Measurements from ENCODE around the gene UBR3.
"Not testable (repeated sequence)": the region's sequence is repeated elsewhere in the genome, so short reads cannot be mapped to it uniquely, and the experiment has no call there.

The UBR3 gene, protein sequence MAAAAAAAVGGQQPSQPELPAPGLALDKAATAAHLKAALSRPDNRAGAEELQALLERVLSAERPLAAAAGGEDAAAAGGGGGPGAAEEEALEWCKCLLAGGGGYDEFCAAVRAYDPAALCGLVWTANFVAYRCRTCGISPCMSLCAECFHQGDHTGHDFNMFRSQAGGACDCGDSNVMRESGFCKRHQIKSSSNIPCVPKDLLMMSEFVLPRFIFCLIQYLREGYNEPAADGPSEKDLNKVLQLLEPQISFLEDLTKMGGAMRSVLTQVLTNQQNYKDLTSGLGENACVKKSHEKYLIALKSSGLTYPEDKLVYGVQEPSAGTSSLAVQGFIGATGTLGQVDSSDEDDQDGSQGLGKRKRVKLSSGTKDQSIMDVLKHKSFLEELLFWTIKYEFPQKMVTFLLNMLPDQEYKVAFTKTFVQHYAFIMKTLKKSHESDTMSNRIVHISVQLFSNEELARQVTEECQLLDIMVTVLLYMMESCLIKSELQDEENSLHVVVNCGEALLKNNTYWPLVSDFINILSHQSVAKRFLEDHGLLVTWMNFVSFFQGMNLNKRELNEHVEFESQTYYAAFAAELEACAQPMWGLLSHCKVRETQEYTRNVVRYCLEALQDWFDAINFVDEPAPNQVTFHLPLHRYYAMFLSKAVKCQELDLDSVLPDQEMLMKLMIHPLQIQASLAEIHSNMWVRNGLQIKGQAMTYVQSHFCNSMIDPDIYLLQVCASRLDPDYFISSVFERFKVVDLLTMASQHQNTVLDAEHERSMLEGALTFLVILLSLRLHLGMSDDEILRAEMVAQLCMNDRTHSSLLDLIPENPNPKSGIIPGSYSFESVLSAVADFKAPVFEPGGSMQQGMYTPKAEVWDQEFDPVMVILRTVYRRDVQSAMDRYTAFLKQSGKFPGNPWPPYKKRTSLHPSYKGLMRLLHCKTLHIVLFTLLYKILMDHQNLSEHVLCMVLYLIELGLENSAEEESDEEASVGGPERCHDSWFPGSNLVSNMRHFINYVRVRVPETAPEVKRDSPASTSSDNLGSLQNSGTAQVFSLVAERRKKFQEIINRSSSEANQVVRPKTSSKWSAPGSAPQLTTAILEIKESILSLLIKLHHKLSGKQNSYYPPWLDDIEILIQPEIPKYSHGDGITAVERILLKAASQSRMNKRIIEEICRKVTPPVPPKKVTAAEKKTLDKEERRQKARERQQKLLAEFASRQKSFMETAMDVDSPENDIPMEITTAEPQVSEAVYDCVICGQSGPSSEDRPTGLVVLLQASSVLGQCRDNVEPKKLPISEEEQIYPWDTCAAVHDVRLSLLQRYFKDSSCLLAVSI (N-terminal part only)

DNA sequence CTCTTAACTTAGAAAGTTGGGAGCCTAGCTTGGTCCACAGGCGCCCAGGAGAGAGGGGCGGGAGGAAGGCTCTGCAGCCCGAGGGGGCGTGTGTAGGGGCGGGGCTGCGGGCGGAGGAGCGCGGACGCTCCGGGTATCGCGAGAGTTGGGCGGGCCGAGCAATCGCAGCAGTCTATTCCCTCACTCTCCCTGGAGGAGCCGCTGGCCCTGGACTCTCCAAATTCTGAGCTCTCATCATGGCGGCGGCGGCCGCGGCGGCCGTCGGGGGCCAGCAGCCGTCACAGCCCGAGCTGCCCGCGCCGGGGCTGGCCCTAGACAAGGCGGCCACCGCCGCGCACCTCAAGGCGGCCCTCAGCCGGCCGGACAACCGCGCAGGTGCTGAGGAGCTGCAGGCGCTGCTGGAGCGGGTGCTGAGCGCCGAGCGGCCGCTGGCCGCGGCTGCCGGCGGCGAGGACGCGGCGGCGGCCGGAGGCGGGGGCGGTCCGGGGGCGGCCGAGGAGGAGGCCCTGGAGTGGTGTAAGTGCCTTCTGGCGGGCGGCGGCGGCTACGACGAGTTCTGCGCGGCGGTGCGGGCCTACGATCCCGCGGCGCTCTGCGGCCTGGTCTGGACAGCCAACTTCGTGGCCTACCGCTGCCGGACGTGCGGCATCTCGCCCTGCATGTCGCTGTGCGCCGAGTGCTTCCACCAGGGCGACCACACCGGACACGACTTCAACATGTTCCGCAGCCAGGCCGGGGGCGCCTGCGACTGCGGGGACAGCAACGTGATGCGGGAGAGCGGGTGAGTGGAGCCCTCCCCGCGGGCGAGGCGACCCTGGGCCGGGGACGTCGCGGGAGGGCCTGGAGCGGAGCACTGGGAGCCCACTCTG, at the start of gene UBR3:
UBR3 (plus strand) TSS at position 183 of the 869 bp plus-strand sequence; CDS start at position 237, 54 bp downstream.
- peak; percentile 59 for DNase-seq

DNA sequence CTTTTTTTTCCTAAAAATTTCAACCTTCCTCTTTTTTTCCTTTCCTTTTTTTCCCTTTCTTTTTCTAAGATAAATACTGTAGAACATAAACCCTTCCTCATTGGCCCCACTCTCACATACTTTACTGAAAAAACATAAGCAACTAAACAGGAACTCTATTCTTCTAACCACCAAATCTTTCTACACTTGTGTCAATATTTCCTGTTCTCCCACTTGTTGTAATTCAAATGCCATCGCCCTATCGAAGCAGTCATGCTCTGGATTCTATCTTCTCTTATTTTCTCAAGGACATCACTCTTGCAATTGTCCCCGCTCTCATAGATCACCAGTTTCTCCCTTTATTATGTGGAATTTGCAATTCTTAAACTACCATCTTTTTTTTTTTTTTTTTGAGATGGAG, 48.8 kb upstream of the UBR3 start:
- DNase-seq, result no peak

GRCh38 chr2:169781249-169782013, 45.8 kb upstream of the UBR3 start:
- DNase-seq, result no peak

DNA sequence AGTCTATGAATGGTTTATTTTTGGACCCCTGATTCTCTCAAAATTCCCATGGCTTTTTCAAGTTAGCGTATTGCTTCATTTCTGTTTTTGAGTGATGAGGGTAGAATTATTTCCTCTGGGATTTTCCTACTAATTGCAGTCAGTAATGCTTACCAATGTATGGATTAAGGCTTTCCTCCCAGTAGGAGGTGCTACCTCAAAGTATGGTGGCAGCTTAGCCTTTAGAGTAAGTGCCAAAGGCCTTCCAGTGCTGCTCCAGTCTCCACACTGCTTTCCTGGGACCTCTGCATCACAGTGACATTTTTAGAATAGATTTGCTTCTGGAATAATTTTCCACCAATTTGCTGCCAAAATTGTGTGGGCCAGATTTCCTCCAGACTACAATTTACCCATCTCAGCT, 44.7 kb upstream of the UBR3 start:
- DNase-seq, result no peak

- DNase-seq, result no peak
Measured at GRCh38 chr2:169790581-169790980, 36.7 kb upstream of the UBR3 start.

DNA sequence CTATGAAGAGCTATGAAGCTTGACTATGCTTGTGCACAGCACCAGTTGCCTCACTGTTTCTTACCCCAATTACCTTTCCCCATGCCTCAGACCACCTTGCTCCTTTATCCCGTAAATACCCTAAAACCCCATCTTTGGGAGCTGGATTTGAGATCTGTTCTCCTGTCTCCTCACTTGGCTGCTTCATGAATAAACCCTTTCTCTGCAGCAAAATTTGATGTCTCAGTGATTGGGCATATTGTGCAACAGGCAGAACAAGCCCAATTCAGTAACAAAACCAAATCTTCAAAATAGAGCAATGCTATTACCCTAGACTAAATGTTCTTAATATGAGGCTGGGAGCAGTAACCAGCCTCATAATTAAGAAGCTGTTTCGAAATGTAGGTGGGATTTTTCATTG, 32.1 kb upstream of the UBR3 start:
- no peak for DNase-seq

GRCh38 chr2:169796441-169796840, 30.8 kb upstream of the UBR3 start:
- DNase-seq, result no peak

- DNase-seq, result no peak
Measured at GRCh38 chr2:169797601-169798000, 29.7 kb upstream of the UBR3 start.

GRCh38 chr2:169798397-169798717, 28.9 kb upstream of the UBR3 start:
- DNase-seq, result no peak

DNA sequence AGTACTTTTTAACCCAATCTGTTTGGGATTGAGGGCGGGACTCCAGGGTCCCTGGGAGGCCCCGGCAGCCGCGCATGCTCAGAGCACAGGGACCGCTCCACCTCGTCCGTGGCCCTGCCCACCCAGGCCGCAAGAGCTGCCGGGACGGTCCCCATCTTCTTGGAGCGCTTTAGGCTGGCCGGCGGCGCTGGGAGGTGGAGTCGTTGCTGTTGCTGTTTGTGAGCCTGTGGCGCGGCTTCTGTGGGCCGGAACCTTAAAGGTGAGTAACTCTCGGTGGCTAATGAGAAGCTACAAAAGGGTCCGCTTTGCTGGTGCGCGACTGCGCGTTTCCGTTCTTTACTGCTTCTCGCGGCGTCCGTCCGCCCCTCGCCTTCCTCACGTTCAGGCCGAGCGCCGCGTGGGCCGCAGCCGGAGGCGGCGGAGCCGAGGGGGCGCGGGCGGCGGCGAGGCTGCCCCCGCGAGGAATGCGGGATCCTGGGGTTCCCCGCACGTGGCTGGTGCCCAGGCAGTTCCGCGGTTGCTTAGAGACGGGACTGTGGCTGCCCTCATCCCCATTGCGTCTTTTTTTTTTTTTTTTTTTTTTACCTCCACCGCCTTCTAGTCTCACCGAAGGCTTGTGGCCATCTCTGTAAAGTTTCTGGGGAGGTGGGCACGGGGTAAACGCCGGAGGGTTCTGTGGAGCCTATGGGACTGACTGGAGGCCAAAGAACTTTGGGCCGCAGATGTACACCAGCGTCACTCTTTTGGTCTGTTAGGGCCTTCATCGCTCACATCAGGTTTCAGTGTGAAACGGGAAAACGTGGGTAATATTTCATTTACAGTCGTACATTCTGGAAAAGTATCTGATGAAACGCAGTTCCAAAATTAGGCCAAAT, 28.3 kb upstream of the UBR3 start, which contains the start of gene SSB:
SSB (plus strand) TSS at position 154 of the 875 bp plus-strand sequence. CDS start 2,090 bp downstream, outside the sequence.
- DNase-seq, result peak; percentile 43

DNA sequence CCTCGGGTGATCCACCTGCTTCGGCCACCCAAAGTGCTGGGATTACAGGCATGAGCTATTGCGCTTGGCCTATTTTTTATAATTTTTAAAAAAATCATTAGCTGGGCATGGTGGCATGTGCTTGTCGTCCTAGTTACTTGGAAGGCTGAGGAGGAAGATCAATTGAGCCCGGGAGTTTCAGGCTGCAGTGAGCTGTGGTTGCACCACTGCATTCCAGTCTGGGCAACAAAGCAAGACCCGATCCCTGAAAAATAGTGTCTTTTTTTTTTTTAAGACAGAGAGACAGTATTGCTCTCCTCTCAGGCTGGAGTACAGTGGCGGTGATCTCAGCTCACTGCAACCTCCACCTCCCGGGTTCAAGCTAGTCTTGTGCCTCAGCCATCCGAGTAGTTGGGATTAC, 23.8 kb upstream of the UBR3 start:
- no peak for DNase-seq

GRCh38 chr2:169806586-169806985, 20.7 kb upstream of the UBR3 start:
- no peak for DNase-seq

DNA sequence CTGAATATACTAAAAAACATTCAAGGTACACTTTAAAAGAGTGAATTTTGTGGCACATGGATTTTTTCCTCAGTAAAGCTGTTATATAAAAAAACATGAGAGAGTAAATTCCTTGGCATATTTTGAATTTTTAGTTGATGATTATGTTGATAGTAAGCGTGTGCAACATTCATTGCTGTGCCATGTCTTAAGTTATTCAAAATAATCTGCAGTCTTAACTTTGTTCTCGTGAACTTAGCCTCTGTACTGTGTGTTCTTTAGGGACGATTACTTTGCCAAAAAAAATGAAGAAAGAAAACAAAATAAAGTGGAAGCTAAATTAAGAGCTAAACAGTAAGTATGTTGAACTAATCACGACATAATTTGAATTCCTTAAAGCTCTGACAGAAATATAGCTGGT, 19.0 kb upstream of the UBR3 start:
- DNase-seq, result no peak

DNA sequence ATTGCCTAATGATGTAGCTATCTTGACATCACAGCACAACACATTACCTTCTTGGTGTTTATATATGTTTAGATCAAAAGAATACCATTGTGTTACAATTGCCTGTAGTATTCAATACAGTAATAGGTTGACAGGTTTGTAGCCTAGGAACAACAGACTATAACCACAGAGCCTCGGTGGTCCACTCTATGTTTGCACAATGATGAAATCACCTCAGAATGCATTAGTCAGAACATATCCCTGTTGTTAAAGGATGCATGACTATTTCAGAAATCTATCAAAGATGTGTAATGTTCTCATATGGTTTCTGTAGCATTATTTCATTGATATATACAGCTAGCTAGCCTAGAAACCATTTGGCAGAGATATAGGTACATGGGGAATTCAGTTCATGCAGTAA, 11.4 kb upstream of the UBR3 start:
- no peak for DNase-seq

DNA sequence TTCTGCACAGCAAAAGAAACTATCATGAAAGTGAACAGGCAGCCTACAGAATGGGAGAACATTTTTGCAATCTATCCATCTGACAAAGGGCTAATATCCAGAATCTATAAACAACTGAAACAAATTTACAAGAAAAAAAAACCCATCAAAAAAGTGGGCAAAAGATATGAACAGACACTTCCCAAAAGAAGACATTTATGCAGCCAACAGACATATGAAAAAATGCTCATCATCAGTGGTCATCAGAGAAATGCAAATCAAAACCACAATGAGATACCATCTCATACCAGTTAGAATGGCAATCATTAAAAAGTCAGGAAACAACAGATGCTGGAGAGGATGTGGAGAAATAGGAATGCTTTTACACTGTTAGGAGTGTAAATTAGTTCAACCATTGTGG, 10.3 kb upstream of the UBR3 start:
- not testable (repeated sequence) for DNase-seq

GRCh38 chr2:169817369-169817768, 9.9 kb upstream of the UBR3 start:
- not testable (repeated sequence) for DNase-seq

DNA sequence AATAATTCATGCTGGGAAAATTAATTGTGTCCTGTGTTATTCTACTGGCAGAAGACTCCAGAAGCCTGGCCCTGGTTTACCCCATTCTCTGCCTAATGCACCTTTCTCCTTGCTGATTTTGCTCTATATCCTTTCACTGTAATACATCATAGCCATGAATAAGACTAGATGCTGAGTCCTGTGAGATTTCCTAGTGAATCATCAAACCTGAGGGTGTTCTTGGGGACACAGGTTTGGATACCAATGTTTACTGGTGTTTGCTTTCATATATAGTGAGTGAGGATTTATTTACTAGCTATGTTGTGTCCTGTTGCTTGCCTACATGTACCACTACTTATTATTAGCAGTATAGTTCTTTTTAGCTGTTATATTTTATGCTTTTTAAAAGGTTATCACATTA, 9.0 kb upstream of the UBR3 start:
- no peak for DNase-seq

GRCh38 chr2:169819106-169819505, 8.1 kb upstream of the UBR3 start:
- no peak for DNase-seq

GRCh38 chr2:169820101-169820500, 7.2 kb upstream of the UBR3 start:
- not testable (repeated sequence) for DNase-seq

- DNase-seq, result no peak
Measured at GRCh38 chr2:169822036-169822435, 5.2 kb upstream of the UBR3 start.

Measured in SHP77 treated with DMSO at 0.1 percent for 48 hours (cell line).